ENCODE results near the gene ZBED4.

DNA sequence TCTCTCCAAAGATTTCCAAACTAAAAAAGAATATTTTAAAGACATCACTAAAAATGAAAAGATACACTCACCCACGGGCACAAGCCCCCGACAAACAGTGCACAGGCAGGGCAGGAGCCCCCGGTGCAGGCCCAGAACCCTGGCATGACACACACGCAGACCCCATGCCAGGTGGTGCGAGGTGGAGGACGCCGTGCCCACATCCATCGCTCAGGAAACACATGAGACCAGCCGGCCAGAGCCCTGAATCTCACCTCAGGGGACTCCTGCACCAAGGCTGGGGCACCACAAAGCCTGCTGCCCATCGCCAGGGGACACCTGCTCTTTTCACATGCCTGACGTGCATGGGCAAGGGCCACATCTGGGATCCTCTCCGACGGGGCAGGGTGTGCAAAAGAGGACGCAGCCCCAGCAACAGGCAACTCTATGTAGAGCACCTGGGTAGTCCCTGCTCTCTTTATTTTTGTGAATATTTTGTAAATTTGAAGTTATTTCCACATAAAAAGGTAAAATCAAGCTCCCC, 39.4 kb upstream of the ZBED4 start:
- TF ChIP-seq, protein P1, sequence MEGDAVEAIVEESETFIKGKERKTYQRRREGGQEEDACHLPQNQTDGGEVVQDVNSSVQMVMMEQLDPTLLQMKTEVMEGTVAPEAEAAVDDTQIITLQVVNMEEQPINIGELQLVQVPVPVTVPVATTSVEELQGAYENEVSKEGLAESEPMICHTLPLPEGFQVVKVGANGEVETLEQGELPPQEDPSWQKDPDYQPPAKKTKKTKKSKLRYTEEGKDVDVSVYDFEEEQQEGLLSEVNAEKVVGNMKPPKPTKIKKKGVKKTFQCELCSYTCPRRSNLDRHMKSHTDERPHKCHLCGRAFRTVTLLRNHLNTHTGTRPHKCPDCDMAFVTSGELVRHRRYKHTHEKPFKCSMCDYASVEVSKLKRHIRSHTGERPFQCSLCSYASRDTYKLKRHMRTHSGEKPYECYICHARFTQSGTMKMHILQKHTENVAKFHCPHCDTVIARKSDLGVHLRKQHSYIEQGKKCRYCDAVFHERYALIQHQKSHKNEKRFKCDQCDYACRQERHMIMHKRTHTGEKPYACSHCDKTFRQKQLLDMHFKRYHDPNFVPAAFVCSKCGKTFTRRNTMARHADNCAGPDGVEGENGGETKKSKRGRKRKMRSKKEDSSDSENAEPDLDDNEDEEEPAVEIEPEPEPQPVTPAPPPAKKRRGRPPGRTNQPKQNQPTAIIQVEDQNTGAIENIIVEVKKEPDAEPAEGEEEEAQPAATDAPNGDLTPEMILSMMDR (conservative IDR thresholded peaks at IDR 0.05; ENCODE audit: low read depth in 2 of 2): no peak
- TF ChIP-seq, protein P2, sequence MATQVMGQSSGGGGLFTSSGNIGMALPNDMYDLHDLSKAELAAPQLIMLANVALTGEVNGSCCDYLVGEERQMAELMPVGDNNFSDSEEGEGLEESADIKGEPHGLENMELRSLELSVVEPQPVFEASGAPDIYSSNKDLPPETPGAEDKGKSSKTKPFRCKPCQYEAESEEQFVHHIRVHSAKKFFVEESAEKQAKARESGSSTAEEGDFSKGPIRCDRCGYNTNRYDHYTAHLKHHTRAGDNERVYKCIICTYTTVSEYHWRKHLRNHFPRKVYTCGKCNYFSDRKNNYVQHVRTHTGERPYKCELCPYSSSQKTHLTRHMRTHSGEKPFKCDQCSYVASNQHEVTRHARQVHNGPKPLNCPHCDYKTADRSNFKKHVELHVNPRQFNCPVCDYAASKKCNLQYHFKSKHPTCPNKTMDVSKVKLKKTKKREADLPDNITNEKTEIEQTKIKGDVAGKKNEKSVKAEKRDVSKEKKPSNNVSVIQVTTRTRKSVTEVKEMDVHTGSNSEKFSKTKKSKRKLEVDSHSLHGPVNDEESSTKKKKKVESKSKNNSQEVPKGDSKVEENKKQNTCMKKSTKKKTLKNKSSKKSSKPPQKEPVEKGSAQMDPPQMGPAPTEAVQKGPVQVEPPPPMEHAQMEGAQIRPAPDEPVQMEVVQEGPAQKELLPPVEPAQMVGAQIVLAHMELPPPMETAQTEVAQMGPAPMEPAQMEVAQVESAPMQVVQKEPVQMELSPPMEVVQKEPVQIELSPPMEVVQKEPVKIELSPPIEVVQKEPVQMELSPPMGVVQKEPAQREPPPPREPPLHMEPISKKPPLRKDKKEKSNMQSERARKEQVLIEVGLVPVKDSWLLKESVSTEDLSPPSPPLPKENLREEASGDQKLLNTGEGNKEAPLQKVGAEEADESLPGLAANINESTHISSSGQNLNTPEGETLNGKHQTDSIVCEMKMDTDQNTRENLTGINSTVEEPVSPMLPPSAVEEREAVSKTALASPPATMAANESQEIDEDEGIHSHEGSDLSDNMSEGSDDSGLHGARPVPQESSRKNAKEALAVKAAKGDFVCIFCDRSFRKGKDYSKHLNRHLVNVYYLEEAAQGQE (IDR thresholded peaks at IDR 0.05; ENCODE audit: unreplicated experiment): no peak
- TF ChIP-seq CREB1 (CRISPR knock-in tag; IDR thresholded peaks at IDR 0.05; ENCODE audit: low read depth): no peak
- no peak for TF ChIP-seq POLR2AphosphoS5 (IDR thresholded peaks at IDR 0.05; ENCODE audit: low read depth)
- TF ChIP-seq EZH2 (IDR thresholded peaks at IDR 0.05; ENCODE audit: low read depth, unreplicated experiment): no peak
- no peak for TF ChIP-seq EZH2phosphoT487 (IDR thresholded peaks at IDR 0.05; ENCODE audit: unreplicated experiment)
- TF ChIP-seq JUNB (IDR thresholded peaks at IDR 0.05; ENCODE audit: unreplicated experiment): no peak
- no peak for TF ChIP-seq ZNF114 (CRISPR knock-in tag; IDR thresholded peaks at IDR 0.05)
- TF ChIP-seq, protein P3, sequence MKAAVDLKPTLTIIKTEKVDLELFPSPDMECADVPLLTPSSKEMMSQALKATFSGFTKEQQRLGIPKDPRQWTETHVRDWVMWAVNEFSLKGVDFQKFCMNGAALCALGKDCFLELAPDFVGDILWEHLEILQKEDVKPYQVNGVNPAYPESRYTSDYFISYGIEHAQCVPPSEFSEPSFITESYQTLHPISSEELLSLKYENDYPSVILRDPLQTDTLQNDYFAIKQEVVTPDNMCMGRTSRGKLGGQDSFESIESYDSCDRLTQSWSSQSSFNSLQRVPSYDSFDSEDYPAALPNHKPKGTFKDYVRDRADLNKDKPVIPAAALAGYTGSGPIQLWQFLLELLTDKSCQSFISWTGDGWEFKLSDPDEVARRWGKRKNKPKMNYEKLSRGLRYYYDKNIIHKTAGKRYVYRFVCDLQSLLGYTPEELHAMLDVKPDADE (IDR thresholded peaks at IDR 0.05): no peak
